Heart left ventricle (tissue), 16 donors: ENCODE measurements around the gene RGS16. TPM values are rescaled to one million over a fixed set of nuclear protein-coding genes. Genes with fewer than 3 reads are reported as not detected.

Source experiments
- ATAC-seq, 4 donors: fragments of 200-7000 bp; cut with Tn5 transposase; one replicate each; pipeline ENCODE4 v1.9.1; 2020 to 2022; ENCODE audit warnings: moderate library complexity in 4 of 4, mild to moderate bottlenecking in 3 of 4, moderate number of reproducible peaks in 1 of 4
- DNase-seq, 5 donors: peaks; one replicate each; pipeline ENCODE4 v3.0.0-alpha.2; 2020
- H3K27ac ChIP-seq, 12 donors: fragments of 200-600 bp; sonication (generic) in 4 of 12; one replicate each; pipeline versions ENCODE4 v1.5.0 to v1.8.0; 2016 to 2022; ENCODE audit warnings: mild to moderate bottlenecking in 2 of 12
- H3K27me3 ChIP-seq, 9 donors: fragments of 200-600 bp; sonication (generic) in 2 of 9; one replicate each; pipeline versions ENCODE4 v1.5.1 to v1.8.0; 2016 to 2022; ENCODE audit warnings: mild to moderate bottlenecking in 3 of 9
- H3K36me3 ChIP-seq, 9 donors: fragments of 200-600 bp; sonication (generic) in 2 of 9; one replicate each; pipeline versions ENCODE4 v1.5.0 to v1.8.0; 2018 to 2022; ENCODE audit warnings: mild to moderate bottlenecking in 2 of 9
- H3K4me1 ChIP-seq, 12 donors: fragments of 200-600 bp; sonication (generic) in 4 of 12; one replicate each; pipeline versions ENCODE4 v1.5.0 to v1.8.0; 2016 to 2022; ENCODE audit warnings: mild to moderate bottlenecking in 3 of 12
- H3K4me3 ChIP-seq, 12 donors: fragments of 200-600 bp; sonication (generic) in 4 of 12; one replicate each; pipeline versions ENCODE4 v1.5.0 to v1.8.0; 2017 to 2022; ENCODE audit warnings: mild to moderate bottlenecking in 9 of 12, moderate library complexity in 4 of 12
- H3K9me3 ChIP-seq, 12 donors: fragments of 200-600 bp; sonication (generic) in 4 of 12; one replicate each; pipeline versions ENCODE4 v1.5.0 to v1.8.0; 2016 to 2022; ENCODE audit warnings: mild to moderate bottlenecking in 1 of 12
- CTCF ChIP-seq, 12 donors: fragments of 200-600 bp; sonication (generic) in 4 of 12; IDR thresholded peaks; one replicate each; pipeline versions ENCODE4 v1.5.0 to v1.8.0; 2018 to 2022; ENCODE audit warnings: antibody characterized with exemption in 12 of 12, mild to moderate bottlenecking in 5 of 12
- POLR2A ChIP-seq, 2 donors: fragments of 450-650 bp; IDR thresholded peaks; one replicate each; pipeline ENCODE4 v1.6.1; 2017; ENCODE audit warnings: antibody characterized with exemption in 2 of 2, mild to moderate bottlenecking in 2 of 2, moderate library complexity in 2 of 2
- WGBS, 4 donors: extraction: QIAGEN DNeasy Blood & Tissue Kit in 2 of 4; methylation state at CpG; one replicate each; pipeline versions ENCODE4 v1.1.5 to v1.1.7; 2013 to 2018; 5-methylcytosine and 5-hydroxymethylcytosine counted together
- intact Hi-C, 10 donors: fragments of 100-400 bp; cut with DNase I; formaldehyde crosslinking; loops; one replicate each; pipeline versions ENCODE4 v1.11.1 to v1.14.2; 2022
- polyA plus RNA-seq, 2 donors: library from polyadenylated mRNA; stranded (reverse); fragments of 200-250 nt; gene quantifications; one replicate each; pipeline ENCODE4 v1.2.3, GENCODE V29; 2013
- total RNA-seq, 9 donors: library from RNA; depleted of rRNA in 2 of 9; stranded (reverse); fragments of >200 nt in 2 of 9; fragmentation: NEBNext Ultra II Directional in 3 of 9; extraction: Animal tissue kit (Norgen Biotek cat#: 25700) in 3 of 9; gene quantifications; one replicate each; pipeline versions ENCODE4 v1.1.0 to v1.2.4, GENCODE V29; 2016 to 2023
- donor health status: ischemic (EF 13 %, LVEDD 7.1; RV severe dilation, severe dysfunction).
- donor health status: healthy with polysubstance abuse.
- donor health status: DM: no; HTN: yes; CAD: no.
- donor health status: DM: no; HTN: no; CAD: no.
- donor health status: ischemic (EF 25% LVEDD 6.9; RV normal size, moderate dysfunction).
- donor health status: ischemic (EF 25% LVEDD 5.7; RV mildly dilated, moderate dysfunction).
- donor health status: healthy.
- donor health status: DM: yes; HTN: yes; CAD: no.
- donor health status: ischemic (EF 35%, LVEDD 5.7; RV mildly dilated, moderate dysfunction).
- donor health status: nonischemic (EF 11% LVEDD 7.7; RV severe dilation, severe dysfunction).
- donor health status: DM: yes; HTN: yes; CAD: no.
- donor health status: PGD.
- donor health status: ischemic (EF 29% LVEDD 5.4; RV normal size, mild dysfunction).
- donor health status: nonischemic (EF 23%, LVEDD 6.1; RV moderate dilation, normal function).

Gene RGS16
- total and polyA plus RNA-seq, 11 donors = 0.75 to 9.3 (median 2.1) TPM

- H3K4me3 ChIP-seq = no peak overlapping the region
- H3K27ac ChIP-seq = peak overlapping the region in 1 of 12 donors; percentile 26
- intact Hi-C loops = no loop called here
- no peaks in the 10 kb centered on the region for H3K36me3 ChIP-seq
- DNase-seq (no peak), ATAC-seq (no peak)
- no peaks in the 10 kb centered on the region for H3K9me3 ChIP-seq
- 49 to 99% (median 92%) methylated on average over 1 to 2 of the region's 2 CpGs for WGBS, 4 donors
- no peaks in the 10 kb centered on the region for H3K27me3 ChIP-seq
- TF ChIP-seq POLR2A (IDR thresholded peaks at IDR 0.05) (no peak), CTCF (IDR thresholded peaks at IDR 0.05) (no peak)
- H3K4me1 ChIP-seq = peaks cover 0 to 30% (median 7%) of the 10 kb centered on the region in 12 donors
Measured at GRCh38 chr1:182608236-182608635, 4.0 kb upstream of the RGS16 start.

GRCh38 chr1:182607566-182607965 is 3.4 kb upstream of the RGS16 start:
- WGBS, 4 donors = 88 to 93% (median 90%) methylated on average over 1 of the region's 1 CpG
- H3K4me1 ChIP-seq = peaks cover 0 to 34% (median 8%) of the 10 kb centered on the region in 12 donors
- no peaks in the 10 kb centered on the region for H3K36me3 ChIP-seq
- ATAC-seq (no peak), DNase-seq (no peak)
- no peak overlapping the region for H3K4me3 ChIP-seq
- no peaks in the 10 kb centered on the region for H3K27me3 ChIP-seq
- no peaks in the 10 kb centered on the region for H3K9me3 ChIP-seq
- peak overlapping the region in 1 of 12 donors; percentile 20 for H3K27ac ChIP-seq
- intact Hi-C loops = no loop called here
- no peak for TF ChIP-seq POLR2A (IDR thresholded peaks at IDR 0.05)
- TF ChIP-seq CTCF (IDR thresholded peaks at IDR 0.05) = no peak

GRCh38 chr1:182603646-182604174 is 479 bp downstream of the RGS16 start:
- intact Hi-C loops = loop anchor here in 3 of 10 donors (1.0 to 5.0 kb wide), 3 partner anchors 12 to 521 kb away; no protein-coding TSS in a partner anchor
- H3K4me3 ChIP-seq = peak overlapping the region; percentile 33 to 94 (median 60)
- peaks cover 0 to 25% (median 5%) of the 10 kb centered on the region in 9 donors for H3K36me3 ChIP-seq
- TF ChIP-seq POLR2A (IDR thresholded peaks at IDR 0.05) = no peak
- TF ChIP-seq CTCF (IDR thresholded peaks at IDR 0.05) = no peak
- ATAC-seq (peak in 1 of 4 donors; percentile 8), DNase-seq (no peak)
- no peaks in the 10 kb centered on the region for H3K27me3 ChIP-seq
- H3K9me3 ChIP-seq = no peaks in the 10 kb centered on the region
- peaks cover 0 to 66% (median 21%) of the 10 kb centered on the region in 12 donors for H3K4me1 ChIP-seq
- peak overlapping the region in 11 of 12 donors; percentile 5 to 76 (median 52) for H3K27ac ChIP-seq
- WGBS, 4 donors = 3 to 15% (median 4%) methylated on average over 10 to 12 of the region's 12 CpGs

- Histone ChIP-seq H3K36me3 (peaks cover 0 to 25% (median 5%) of the 10 kb centered on the region in 9 donors), H3K9me3 (no peaks in the 10 kb centered on the region), H3K4me3 (peak overlapping the region; percentile 33 to 94 (median 60)), H3K4me1 (peaks cover 0 to 72% (median 21%) of the 10 kb centered on the region in 12 donors), H3K27ac (peak overlapping the region in 11 of 12 donors; percentile 5 to 76 (median 52)), H3K27me3 (no peaks in the 10 kb centered on the region)
- no peak for TF ChIP-seq CTCF (IDR thresholded peaks at IDR 0.05)
- no peak for TF ChIP-seq POLR2A (IDR thresholded peaks at IDR 0.05)
- DNase-seq (no peak), ATAC-seq (no peak)
- intact Hi-C loops = loop anchor here in 3 of 10 donors (5.0 kb wide), 2 partner anchors 74 to 521 kb away; no protein-coding TSS in a partner anchor
- 44 to 60% (median 51%) methylated on average over 10 of the region's 10 CpGs for WGBS, 4 donors
Measured at GRCh38 chr1:182602935-182603645, 1.1 kb downstream of the RGS16 start.
